C4-2B (cell line): ENCODE data around the gene PAPSS1.
"Not testable (repeated sequence)": the region's sequence is repeated elsewhere in the genome, so short reads cannot be mapped to it uniquely, and the experiment has no call there.

Experiments
- H3K27ac ChIP-seq: fragments of 450-650 bp; 2 replicates; pipeline ENCODE4 v1.5.1; 2017
- ZFX ChIP-seq: fragments of 450-650 bp; IDR thresholded peaks from 2 replicates; pipeline ENCODE4 v1.6.1; 2017
- TF ChIP-seq, protein P1 (sequence below): fragments of 450-650 bp; conservative IDR thresholded peaks from 2 replicates; pipeline ENCODE4 v1.5.1; 2017; ENCODE audit warnings: mild to moderate bottlenecking

Gene PAPSS1

DNA sequence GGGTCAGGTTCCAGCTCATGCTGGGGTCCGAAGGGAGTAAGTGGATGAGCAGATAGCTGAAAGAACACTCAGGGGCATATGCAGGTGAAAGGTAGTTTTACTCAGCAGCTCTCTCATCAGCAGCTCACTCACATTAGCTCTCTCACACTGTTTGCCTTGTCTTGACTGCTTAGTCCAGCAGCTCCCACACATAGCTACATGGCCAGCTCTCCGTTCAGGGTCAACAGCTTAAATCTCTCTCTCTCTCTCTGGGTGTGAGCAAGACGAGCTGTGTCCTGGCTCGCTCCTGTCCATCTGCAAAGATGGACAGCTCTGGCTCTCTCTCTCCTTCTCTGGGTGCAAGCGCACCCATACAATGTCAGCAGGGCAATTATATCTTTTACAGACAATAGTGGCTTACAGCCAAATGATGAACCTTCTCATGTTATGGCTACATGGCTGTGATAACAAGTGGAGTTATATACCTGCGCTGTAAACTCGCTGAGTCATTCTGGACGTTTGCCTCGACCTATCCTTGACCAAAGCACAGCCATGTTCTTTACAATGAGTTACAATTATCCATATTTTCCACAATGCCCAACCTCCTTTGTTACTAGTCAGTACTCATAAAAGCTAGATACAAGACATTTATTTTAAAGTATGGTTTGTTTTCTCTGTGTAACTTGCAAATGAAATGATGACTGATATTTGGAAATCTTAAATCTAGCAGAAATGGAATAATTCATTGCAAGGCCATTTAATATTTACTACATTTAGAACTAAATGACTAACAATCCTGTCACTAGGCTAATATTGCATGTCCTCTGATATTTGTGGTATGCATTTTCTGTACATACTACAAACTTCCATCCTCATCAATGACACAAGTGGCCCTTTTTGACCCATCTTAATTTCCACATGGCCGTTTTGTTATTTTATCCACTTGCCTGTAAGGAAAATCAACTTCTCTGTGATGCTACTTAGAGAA is 9.3 kb downstream of the PAPSS1 start:
- TF ChIP-seq, protein P1, sequence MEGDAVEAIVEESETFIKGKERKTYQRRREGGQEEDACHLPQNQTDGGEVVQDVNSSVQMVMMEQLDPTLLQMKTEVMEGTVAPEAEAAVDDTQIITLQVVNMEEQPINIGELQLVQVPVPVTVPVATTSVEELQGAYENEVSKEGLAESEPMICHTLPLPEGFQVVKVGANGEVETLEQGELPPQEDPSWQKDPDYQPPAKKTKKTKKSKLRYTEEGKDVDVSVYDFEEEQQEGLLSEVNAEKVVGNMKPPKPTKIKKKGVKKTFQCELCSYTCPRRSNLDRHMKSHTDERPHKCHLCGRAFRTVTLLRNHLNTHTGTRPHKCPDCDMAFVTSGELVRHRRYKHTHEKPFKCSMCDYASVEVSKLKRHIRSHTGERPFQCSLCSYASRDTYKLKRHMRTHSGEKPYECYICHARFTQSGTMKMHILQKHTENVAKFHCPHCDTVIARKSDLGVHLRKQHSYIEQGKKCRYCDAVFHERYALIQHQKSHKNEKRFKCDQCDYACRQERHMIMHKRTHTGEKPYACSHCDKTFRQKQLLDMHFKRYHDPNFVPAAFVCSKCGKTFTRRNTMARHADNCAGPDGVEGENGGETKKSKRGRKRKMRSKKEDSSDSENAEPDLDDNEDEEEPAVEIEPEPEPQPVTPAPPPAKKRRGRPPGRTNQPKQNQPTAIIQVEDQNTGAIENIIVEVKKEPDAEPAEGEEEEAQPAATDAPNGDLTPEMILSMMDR, result no peak
- no peak for TF ChIP-seq ZFX
- H3K27ac ChIP-seq, result no peak overlapping the region

DNA sequence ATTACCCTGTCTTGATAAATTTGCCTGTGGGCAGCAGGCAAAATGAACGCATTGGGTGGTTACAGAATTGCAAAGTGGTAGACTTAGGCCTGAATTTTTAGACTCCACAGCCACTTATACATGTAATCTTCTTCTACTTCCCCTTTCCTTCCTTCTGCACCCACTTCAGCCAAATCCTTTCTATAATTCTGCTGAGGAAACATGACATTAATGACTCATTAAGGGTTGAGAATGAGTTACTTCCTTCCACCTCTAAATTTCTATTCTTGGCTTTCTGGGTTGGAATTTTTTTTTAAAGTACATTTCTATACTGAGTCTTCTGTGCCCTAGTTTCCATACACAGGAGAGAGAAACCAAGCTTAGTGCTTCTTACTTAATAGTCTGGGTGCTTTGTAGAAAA is 10.1 kb downstream of the PAPSS1 start:
- no peak overlapping the region for H3K27ac ChIP-seq
- TF ChIP-seq, protein P1, result no peak
- no peak for TF ChIP-seq ZFX

GRCh38 chr4:107708225-107708624 is 11.8 kb downstream of the PAPSS1 start:
- no peak for TF ChIP-seq ZFX
- TF ChIP-seq, protein P1, result no peak
- no peak overlapping the region for H3K27ac ChIP-seq

GRCh38 chr4:107705742-107706556 is 14.1 kb downstream of the PAPSS1 start:
- no peak for TF ChIP-seq ZFX
- TF ChIP-seq, protein P1, result no peak
- H3K27ac ChIP-seq, result no peak overlapping the region

DNA sequence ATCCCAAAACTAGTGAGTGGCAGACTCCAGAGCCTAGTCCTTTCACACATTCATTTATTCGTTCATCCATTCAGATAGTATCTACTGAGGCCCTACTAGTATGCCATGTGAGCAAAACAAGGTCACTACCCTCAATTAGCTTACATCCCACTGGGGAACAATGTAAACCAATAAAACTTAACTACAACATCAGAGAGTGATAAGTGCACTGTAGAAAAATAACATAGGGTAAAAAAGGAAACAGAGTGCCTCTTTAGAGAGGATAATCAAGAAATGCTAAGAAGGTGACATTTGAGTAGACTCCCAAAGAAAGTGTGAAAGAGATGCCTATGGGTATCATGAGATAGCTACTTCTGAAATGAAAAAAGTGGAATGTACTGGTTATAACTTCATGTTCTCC is 18.5 kb downstream of the PAPSS1 start:
- no peak overlapping the region for H3K27ac ChIP-seq
- no peak for TF ChIP-seq ZFX
- TF ChIP-seq, protein P1, result no peak

DNA sequence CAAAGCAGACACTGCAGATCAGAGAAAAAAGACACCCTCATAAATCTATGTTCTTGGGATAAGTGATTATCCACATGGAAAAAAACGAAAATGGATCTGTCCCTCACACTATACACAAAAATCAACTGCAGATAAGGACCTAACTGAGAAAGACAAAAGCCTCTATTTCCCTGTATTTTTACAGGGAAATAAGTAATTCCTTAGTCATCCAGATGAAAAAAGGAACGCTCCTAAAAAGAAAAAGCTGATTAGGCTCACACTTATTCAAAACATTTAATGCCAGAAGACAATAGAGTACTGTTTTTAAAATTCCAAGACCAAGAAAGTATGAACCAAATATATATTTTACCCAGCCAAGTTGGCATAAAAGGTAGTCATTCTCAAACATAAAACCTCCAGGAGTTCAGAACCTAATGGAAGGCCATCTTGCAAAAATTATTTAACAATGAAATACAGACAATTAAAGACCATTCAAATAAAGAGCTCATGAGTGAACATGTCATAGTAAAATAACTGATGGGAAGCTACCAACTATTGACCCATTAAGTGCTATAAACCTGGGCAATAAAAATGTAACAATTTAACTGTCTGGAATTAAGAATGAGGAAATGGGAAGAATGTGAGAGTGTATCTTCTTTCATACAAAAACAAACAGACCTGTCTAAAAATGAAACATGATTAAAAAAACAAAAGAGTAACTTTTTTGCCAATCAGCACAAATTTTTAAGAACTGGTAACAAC is 20.4 kb downstream of the PAPSS1 start:
- TF ChIP-seq, protein P1, result no peak
- no peak for TF ChIP-seq ZFX
- no peak overlapping the region for H3K27ac ChIP-seq

DNA sequence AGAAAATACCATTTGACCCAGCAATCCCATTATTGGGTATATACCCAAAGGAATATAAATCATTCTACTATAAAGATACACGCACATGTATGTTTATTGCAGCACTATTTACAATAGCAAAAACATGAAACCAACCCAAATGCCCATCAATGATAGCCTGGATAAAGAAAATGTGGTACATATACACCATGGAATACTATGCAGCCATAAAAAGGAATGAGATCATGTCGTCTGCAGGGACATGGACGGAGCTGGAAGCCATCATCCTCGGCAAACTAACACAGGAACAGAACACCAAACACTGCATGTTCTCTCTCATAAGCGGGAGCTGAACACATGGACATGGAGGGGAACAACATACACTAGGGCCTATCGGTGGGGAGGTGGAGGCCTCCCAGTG is 23.8 kb downstream of the PAPSS1 start:
- H3K27ac ChIP-seq, result not testable (repeated sequence)
